ENCODE data around the gene CTNNA2.

- TF ChIP-seq CREB5 (CRISPR knock-in tag; IDR thresholded peaks at IDR 0.05; ENCODE audit: low read depth) = peak; percentile 64
- peak; percentile 80; the same call in 1 of the 2 replicates for TF ChIP-seq ESRRG (CRISPR knock-in tag; IDR thresholded peaks at IDR 0.05)
- no peak; the same call in 1 of the 2 replicates for TF ChIP-seq POU6F1 (CRISPR knock-in tag; IDR thresholded peaks at IDR 0.05; ENCODE audit: borderline replicate concordance, low read depth)
Measured at GRCh38 chr2:80086831-80087230, 574.0 kb downstream of the CTNNA2 start.
